Upper lobe of left lung (tissue), 6 donors: ENCODE data around the gene GLYR1. TPM values are rescaled to one million over a fixed set of nuclear protein-coding genes. Genes with fewer than 3 reads are reported as not detected.

Source experiments
- ATAC-seq, 2 donors: fragments of 200-7000 bp; cut with Tn5 transposase; one replicate each; pipeline ENCODE4 v1.9.1; 2022; ENCODE audit warnings: mild to moderate bottlenecking in 2 of 2, moderate library complexity in 2 of 2; ENCODE audit not compliant: low FRiP score in 2 of 2
- DNase-seq, 2 donors: peaks; one replicate each; pipeline ENCODE4 v3.0.0-alpha.2; 2019 to 2020
- H3K27ac ChIP-seq, 4 donors: fragments of 200-600 bp; sonication (generic); one replicate each; pipeline ENCODE4 v1.5.1; 2016 to 2019
- H3K27me3 ChIP-seq, 4 donors: fragments of 200-600 bp; sonication (generic); one replicate each; pipeline ENCODE4 v1.5.1; 2017 to 2019
- H3K36me3 ChIP-seq, 4 donors: fragments of 200-600 bp; sonication (generic); one replicate each; pipeline ENCODE4 v1.5.1; 2016 to 2019
- H3K4me1 ChIP-seq, 4 donors: fragments of 200-600 bp; sonication (generic); one replicate each; pipeline ENCODE4 v1.5.1; 2018 to 2019
- H3K4me3 ChIP-seq, 4 donors: fragments of 200-600 bp; sonication (generic); one replicate each; pipeline ENCODE4 v1.5.1; 2017 to 2019; ENCODE audit warnings: mild to moderate bottlenecking in 2 of 4, moderate library complexity in 1 of 4
- H3K9me3 ChIP-seq, 4 donors: fragments of 200-600 bp; sonication (generic); one replicate each; pipeline ENCODE4 v1.5.1; 2018 to 2019
- EP300 ChIP-seq, 4 donors: sonication (generic); formaldehyde crosslinking; IDR thresholded peaks; one replicate each; pipeline ENCODE4 v1.5.1; 2017; ENCODE audit warnings: antibody characterized with exemption in 4 of 4, control low read depth in 2 of 4
- POLR2A ChIP-seq, 4 donors: fragments of 450-650 bp; IDR thresholded peaks; one replicate each; pipeline ENCODE4 v1.5.1; 2016 to 2017; ENCODE audit warnings: antibody characterized with exemption in 4 of 4, mild to moderate bottlenecking in 2 of 4
- POLR2AphosphoS5 ChIP-seq, 2 donors: sonication (generic); formaldehyde crosslinking; IDR thresholded peaks; one replicate each; pipeline ENCODE4 v1.5.1; 2017; ENCODE audit warnings: antibody characterized with exemption in 2 of 2
- WGBS, 2 donors: methylation state at CpG; one replicate each; pipeline ENCODE4 v1.1.5; 2017 to 2018; 5-methylcytosine and 5-hydroxymethylcytosine counted together
- total RNA-seq, 6 donors: library from RNA; depleted of rRNA in 4 of 6; stranded (reverse); fragments of >200 nt in 4 of 6; gene quantifications; one replicate each; pipeline versions ENCODE4 v1.1.0 to v1.2.1, GENCODE V29; 2016 to 2021
- TF ChIP-seq, protein P1 (sequence below), 6 experiments: fragments of 450-650 bp in 4 of 6; fragments of 200-600 bp in 2 of 6; sonication (generic) in 2 of 6; IDR thresholded peaks; one replicate each; pipeline ENCODE4 v1.5.1; 2016 to 2019; ENCODE audit warnings: antibody characterized with exemption in 6 of 6
- donor health status: DM: no; HTN: no; CAD: no; lungs with moderate emphysema.
- donor health status: DM: no; HTN: yes; CAD: no; lungs with severe emphysema.

Gene GLYR1
- total RNA-seq, 6 donors from 2014 or later: 67.8 to 110 (median 90.6) TPM

- no peak overlapping the region for H3K27ac ChIP-seq
These were observed 54.1 kb downstream of the GLYR1 start for GRCh38 chr16:4792951-4793513.

DNA sequence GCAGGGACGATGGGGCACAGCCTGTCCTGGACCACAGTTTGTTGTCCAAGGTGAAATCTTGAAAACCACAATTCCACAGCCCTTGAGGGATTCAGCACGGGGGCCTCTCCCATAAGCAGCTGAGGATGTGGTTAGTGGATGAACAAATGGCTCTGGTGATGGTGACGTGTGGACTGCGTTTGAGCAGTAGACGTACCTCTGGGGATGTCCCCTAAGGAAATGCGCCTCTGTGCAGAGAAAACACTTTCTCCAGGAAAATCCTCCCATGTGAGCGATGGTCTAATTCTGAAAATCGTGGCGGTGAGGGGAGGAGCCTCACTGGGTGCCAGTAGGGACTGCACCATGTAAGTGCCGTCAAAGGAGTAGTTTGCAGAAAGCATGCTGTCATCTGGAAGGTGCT lies 56.2 kb downstream of the GLYR1 start:
- no peak for ATAC-seq
- H3K4me1 ChIP-seq: no peaks in the 10 kb centered on the region

More at GRCh38 chr16:4792951-4793513, 54.1 kb downstream of the GLYR1 start:
- H3K9me3 ChIP-seq: no peaks in the 10 kb centered on the region
- H3K36me3 ChIP-seq: peaks cover 0 to 12% (median 7%) of the 10 kb centered on the region in 4 donors
- 80% methylated on average over 13 of the region's 13 CpGs for WGBS, 2 donors
- TF ChIP-seq, protein P1, sequence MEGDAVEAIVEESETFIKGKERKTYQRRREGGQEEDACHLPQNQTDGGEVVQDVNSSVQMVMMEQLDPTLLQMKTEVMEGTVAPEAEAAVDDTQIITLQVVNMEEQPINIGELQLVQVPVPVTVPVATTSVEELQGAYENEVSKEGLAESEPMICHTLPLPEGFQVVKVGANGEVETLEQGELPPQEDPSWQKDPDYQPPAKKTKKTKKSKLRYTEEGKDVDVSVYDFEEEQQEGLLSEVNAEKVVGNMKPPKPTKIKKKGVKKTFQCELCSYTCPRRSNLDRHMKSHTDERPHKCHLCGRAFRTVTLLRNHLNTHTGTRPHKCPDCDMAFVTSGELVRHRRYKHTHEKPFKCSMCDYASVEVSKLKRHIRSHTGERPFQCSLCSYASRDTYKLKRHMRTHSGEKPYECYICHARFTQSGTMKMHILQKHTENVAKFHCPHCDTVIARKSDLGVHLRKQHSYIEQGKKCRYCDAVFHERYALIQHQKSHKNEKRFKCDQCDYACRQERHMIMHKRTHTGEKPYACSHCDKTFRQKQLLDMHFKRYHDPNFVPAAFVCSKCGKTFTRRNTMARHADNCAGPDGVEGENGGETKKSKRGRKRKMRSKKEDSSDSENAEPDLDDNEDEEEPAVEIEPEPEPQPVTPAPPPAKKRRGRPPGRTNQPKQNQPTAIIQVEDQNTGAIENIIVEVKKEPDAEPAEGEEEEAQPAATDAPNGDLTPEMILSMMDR (IDR thresholded peaks at IDR 0.05): no peak
- TF ChIP-seq POLR2A (IDR thresholded peaks at IDR 0.05): no peak
- no peak for TF ChIP-seq EP300 (IDR thresholded peaks at IDR 0.05)
- no peak for TF ChIP-seq POLR2AphosphoS5 (IDR thresholded peaks at IDR 0.05)
- DNase-seq (no peak), ATAC-seq (no peak)
- H3K4me1 ChIP-seq: no peaks in the 10 kb centered on the region
- H3K4me3 ChIP-seq: no peak overlapping the region
- no peaks in the 10 kb centered on the region for H3K27me3 ChIP-seq

DNA sequence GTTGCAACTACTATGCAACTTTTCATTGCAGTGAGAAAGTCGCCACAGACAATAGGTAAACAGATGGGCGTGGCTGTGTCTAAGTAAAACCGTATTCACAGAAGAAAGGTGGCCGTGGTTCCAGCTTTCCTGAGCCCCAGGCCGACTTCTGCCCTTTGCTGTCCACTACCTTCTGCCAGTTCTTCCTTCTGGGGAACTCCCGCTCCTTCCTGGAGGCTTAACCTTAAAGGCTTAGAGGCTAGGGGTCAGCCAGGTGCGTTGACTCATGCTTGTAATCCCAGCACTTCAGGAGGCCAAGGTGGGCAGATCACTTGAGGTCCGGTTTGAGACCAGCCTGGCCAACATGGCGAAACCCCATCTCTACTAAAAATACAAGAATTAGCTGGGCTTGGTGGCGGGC lies 56.8 kb downstream of the GLYR1 start:
- Histone ChIP-seq H3K27ac (no peak overlapping the region), H3K4me1 (no peaks in the 10 kb centered on the region), H3K4me3 (no peak overlapping the region), H3K27me3 (no peaks in the 10 kb centered on the region), H3K36me3 (no peaks in the 10 kb centered on the region), H3K9me3 (no peaks in the 10 kb centered on the region)
- 79% methylated on average over 7 to 10 of the region's 10 CpGs for WGBS, 2 donors
- ATAC-seq (no peak), DNase-seq (no peak)
- TF ChIP-seq POLR2A (IDR thresholded peaks at IDR 0.05) (no peak), EP300 (IDR thresholded peaks at IDR 0.05) (no peak), POLR2AphosphoS5 (IDR thresholded peaks at IDR 0.05) (no peak)
- TF ChIP-seq, protein P1 (IDR thresholded peaks at IDR 0.05): no peak

More for the DNA sequence above, 56.2 kb downstream of the GLYR1 start:
- no peaks in the 10 kb centered on the region for H3K36me3 ChIP-seq
- 71 to 73% methylated on average over 10 of the region's 10 CpGs for WGBS, 2 donors
- DNase-seq: no peak
- no peaks in the 10 kb centered on the region for H3K27me3 ChIP-seq
- no peaks in the 10 kb centered on the region for H3K9me3 ChIP-seq
- H3K27ac ChIP-seq: no peak overlapping the region
- no peak for TF ChIP-seq POLR2A (IDR thresholded peaks at IDR 0.05)
- TF ChIP-seq, protein P1 (IDR thresholded peaks at IDR 0.05): no peak
- no peak for TF ChIP-seq EP300 (IDR thresholded peaks at IDR 0.05)
- TF ChIP-seq POLR2AphosphoS5 (IDR thresholded peaks at IDR 0.05): no peak
- no peak overlapping the region for H3K4me3 ChIP-seq

- Histone ChIP-seq H3K4me1 (no peaks in the 10 kb centered on the region), H3K4me3 (no peak overlapping the region), H3K27ac (no peak overlapping the region), H3K36me3 (no peaks in the 10 kb centered on the region), H3K27me3 (no peaks in the 10 kb centered on the region), H3K9me3 (no peaks in the 10 kb centered on the region)
- ATAC-seq: no peak
- no peak for TF ChIP-seq EP300 (IDR thresholded peaks at IDR 0.05)
- TF ChIP-seq POLR2A (IDR thresholded peaks at IDR 0.05): no peak
- no peak for TF ChIP-seq POLR2AphosphoS5 (IDR thresholded peaks at IDR 0.05)
- TF ChIP-seq, protein P1 (IDR thresholded peaks at IDR 0.05): no peak
- DNase-seq: no peak
- 80 to 93% methylated on average over 7 of the region's 7 CpGs for WGBS, 2 donors
These were observed 58.2 kb downstream of the GLYR1 start for GRCh38 chr16:4788910-4789309.

GRCh38 chr16:4788489-4788889 lies 58.6 kb downstream of the GLYR1 start:
- H3K36me3 ChIP-seq: no peaks in the 10 kb centered on the region
- no peak for TF ChIP-seq POLR2AphosphoS5 (IDR thresholded peaks at IDR 0.05)
- TF ChIP-seq EP300 (IDR thresholded peaks at IDR 0.05): no peak
- TF ChIP-seq, protein P1 (IDR thresholded peaks at IDR 0.05): no peak
- no peak for TF ChIP-seq POLR2A (IDR thresholded peaks at IDR 0.05)
- ATAC-seq (no peak), DNase-seq (no peak)
- no peak overlapping the region for H3K27ac ChIP-seq
- no peaks in the 10 kb centered on the region for H3K27me3 ChIP-seq
- H3K9me3 ChIP-seq: no peaks in the 10 kb centered on the region
- no peak overlapping the region for H3K4me3 ChIP-seq
- 32 to 49% methylated on average over 3 to 9 of the region's 9 CpGs for WGBS, 2 donors
- H3K4me1 ChIP-seq: no peaks in the 10 kb centered on the region
